HEK293 (cell line): Measurements from ENCODE around the gene OTUB2.

ENCODE experiments used
- CTCF ChIP-seq: fragments of 450-650 bp; formaldehyde crosslinking; IDR thresholded peaks from 2 replicates; pipeline ENCODE4 v1.5.1; 2016; ENCODE audit warnings: missing biosample characterization, missing genetic modification characterization
- SETDB1 ChIP-seq: IDR thresholded peaks from one replicate; pipeline ENCODE4 v1.6.1; 2017; ENCODE audit warnings: mild to moderate bottlenecking, low read length, moderate library complexity, mixed read lengths; ENCODE audit not compliant: insufficient read length
- SP2 ChIP-seq: fragments of 450-650 bp; formaldehyde crosslinking; IDR thresholded peaks from 2 replicates; pipeline ENCODE4 v1.5.1; 2016; ENCODE audit warnings: missing biosample characterization, missing genetic modification characterization
- ZBTB21 ChIP-seq: fragments of 450-650 bp; formaldehyde crosslinking; IDR thresholded peaks from 2 replicates; pipeline ENCODE4 v1.5.1; 2017; ENCODE audit warnings: missing biosample characterization, missing genetic modification characterization
- ZBTB26 ChIP-seq: fragments of 450-650 bp; formaldehyde crosslinking; optimal IDR thresholded peaks from 2 replicates; pipeline ENCODE3; 2016; ENCODE audit warnings: missing biosample characterization, mild to moderate bottlenecking, missing genetic modification characterization
- ZFP41 ChIP-seq: fragments of 450-650 bp; formaldehyde crosslinking; IDR thresholded peaks from 2 replicates; pipeline ENCODE4 v1.5.1; 2016; ENCODE audit warnings: missing biosample characterization, missing genetic modification characterization, borderline replicate concordance
- ZNF530 ChIP-seq: fragments of 450-650 bp; formaldehyde crosslinking; IDR thresholded peaks from 2 replicates; pipeline ENCODE4 v1.5.1; 2016; ENCODE audit warnings: low read depth, missing biosample characterization, missing genetic modification characterization
- ZSCAN30 ChIP-seq: fragments of 450-650 bp; IDR thresholded peaks from 2 replicates; pipeline ENCODE4 v1.5.1; 2018; ENCODE audit warnings: missing biosample characterization, mild to moderate bottlenecking, missing genetic modification characterization, moderate library complexity
- ZSCAN4 ChIP-seq: fragments of 450-650 bp; formaldehyde crosslinking; IDR thresholded peaks from 2 replicates; pipeline ENCODE4 v1.5.1; 2017; ENCODE audit warnings: missing biosample characterization, missing genetic modification characterization

GRCh38 chr14:94077111-94077821, 51.1 kb downstream of the OTUB2 start:
- TF ChIP-seq SETDB1 (no peak), ZNF530 (no peak), SP2 (tag by site-specific recombination) (no peak), ZSCAN4 (tag by site-specific recombination) (no peak), ZSCAN30 (no peak), ZBTB26 (no peak), ZBTB21 (tag by site-specific recombination) (no peak), ZFP41 (tag by site-specific recombination) (no peak), CTCF (no peak)
